ENCODE results near the gene NPAS4.

DNA sequence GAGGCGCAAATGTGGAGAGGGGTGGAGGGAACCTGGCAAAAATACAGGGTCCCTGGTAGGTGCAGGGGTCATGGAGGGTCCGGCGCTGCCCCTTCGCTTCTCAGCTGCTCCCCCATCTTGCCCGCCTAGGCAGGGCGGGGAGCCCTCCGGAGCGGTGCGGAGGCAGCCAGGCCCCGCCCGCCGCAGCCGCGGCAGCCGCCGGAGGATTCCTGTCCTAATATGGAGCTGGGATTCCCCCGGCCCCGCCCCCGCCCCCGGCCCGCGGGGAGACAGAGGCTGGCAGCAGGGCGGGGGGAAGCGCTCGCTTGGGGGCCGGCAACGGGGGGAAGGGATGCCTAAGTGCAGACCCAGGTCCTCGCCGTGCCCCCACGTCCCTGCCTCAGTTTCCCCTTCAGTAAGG, 1.0 kb upstream of the NPAS4 start:
- TF ChIP-seq EZH2phosphoT487 (IDR thresholded peaks at IDR 0.05; ENCODE audit: borderline replicate concordance) = no peak
- TF ChIP-seq, protein P1, sequence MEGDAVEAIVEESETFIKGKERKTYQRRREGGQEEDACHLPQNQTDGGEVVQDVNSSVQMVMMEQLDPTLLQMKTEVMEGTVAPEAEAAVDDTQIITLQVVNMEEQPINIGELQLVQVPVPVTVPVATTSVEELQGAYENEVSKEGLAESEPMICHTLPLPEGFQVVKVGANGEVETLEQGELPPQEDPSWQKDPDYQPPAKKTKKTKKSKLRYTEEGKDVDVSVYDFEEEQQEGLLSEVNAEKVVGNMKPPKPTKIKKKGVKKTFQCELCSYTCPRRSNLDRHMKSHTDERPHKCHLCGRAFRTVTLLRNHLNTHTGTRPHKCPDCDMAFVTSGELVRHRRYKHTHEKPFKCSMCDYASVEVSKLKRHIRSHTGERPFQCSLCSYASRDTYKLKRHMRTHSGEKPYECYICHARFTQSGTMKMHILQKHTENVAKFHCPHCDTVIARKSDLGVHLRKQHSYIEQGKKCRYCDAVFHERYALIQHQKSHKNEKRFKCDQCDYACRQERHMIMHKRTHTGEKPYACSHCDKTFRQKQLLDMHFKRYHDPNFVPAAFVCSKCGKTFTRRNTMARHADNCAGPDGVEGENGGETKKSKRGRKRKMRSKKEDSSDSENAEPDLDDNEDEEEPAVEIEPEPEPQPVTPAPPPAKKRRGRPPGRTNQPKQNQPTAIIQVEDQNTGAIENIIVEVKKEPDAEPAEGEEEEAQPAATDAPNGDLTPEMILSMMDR (conservative IDR thresholded peaks at IDR 0.05; ENCODE audit: low read length) = no peak
